K562 (cell line): Measurements from ENCODE around the gene DNAL4. TPM values are rescaled to one million over a fixed set of nuclear protein-coding genes. Genes with fewer than 3 reads are reported as not detected.

ENCODE experiments used
- CXXC5 ChIP-seq: fragments of 250-450 bp; sonication (Bioruptor Pico); IDR thresholded peaks from 2 replicates; pipeline ENCODE4 v1.8.0; 2022; ENCODE audit warnings: inconsistent platforms, mild to moderate bottlenecking, moderate library complexity
- ELF1 ChIP-seq: fragments of 200-800 bp; sonication (Bioruptor generic); IDR thresholded peaks from 2 replicates; pipeline ENCODE4 v1.6.1; 2016; ENCODE audit warnings: missing genetic modification characterization, missing compliant biosample characterization
- FOXA1 ChIP-seq: fragments of 450-650 bp; IDR thresholded peaks from 2 replicates; pipeline ENCODE4 v1.6.1; 2016; ENCODE audit warnings: mild to moderate bottlenecking, borderline replicate concordance
- HBP1 ChIP-seq: fragments of 450-650 bp; formaldehyde crosslinking; IDR thresholded peaks from 2 replicates; pipeline ENCODE4 v1.4.0; 2022; ENCODE audit warnings: missing genetic modification characterization
- HDAC8 ChIP-seq: fragments of 450-650 bp; IDR thresholded peaks from 2 replicates; pipeline ENCODE4 v1.6.1; 2016; ENCODE audit warnings: mild to moderate bottlenecking, missing genetic modification characterization, moderate library complexity, missing compliant biosample characterization
- HSF4 ChIP-seq: fragments of 250-450 bp; sonication (Bioruptor Pico); IDR thresholded peaks from 2 replicates; pipeline ENCODE4 v2.1.2; 2022; ENCODE audit warnings: mild to moderate bottlenecking, moderate library complexity, borderline replicate concordance
- MAFG ChIP-seq: fragments of 450-650 bp; conservative IDR thresholded peaks from 2 replicates; pipeline ENCODE4 v1.6.1; 2016; ENCODE audit warnings: missing genetic modification characterization, missing compliant biosample characterization
- NEUROD1 ChIP-seq: fragments of 150-350 bp; IDR thresholded peaks from 2 replicates; pipeline ENCODE4 v1.6.1; 2014; ENCODE audit warnings: borderline replicate concordance, low read length, low read depth; ENCODE audit not compliant: partially characterized antibody
- NR2F6 ChIP-seq: fragments of 450-650 bp; formaldehyde crosslinking; IDR thresholded peaks from 2 replicates; pipeline ENCODE4 v1.4.0; 2020; ENCODE audit warnings: mild to moderate bottlenecking
- POLR2B ChIP-seq: fragments of 450-650 bp; IDR thresholded peaks from 2 replicates; pipeline ENCODE4 v1.6.1; 2018; ENCODE audit warnings: low read depth; ENCODE audit not compliant: partially characterized antibody
- RCOR1 ChIP-seq, 2 experiments: IDR thresholded peaks; 2 replicates each; pipeline ENCODE4 v1.6.1; 2012; ENCODE audit warnings: low read depth in 2 of 2, low read length in 2 of 2, borderline replicate concordance in 1 of 2, improper control_type of control experiment in 1 of 2
- SIN3B ChIP-seq: fragments of 450-650 bp; IDR thresholded peaks from 2 replicates; pipeline ENCODE4 v1.6.1; 2017; ENCODE audit warnings: low read depth, mild to moderate bottlenecking, moderate library complexity
- SOX6 ChIP-seq: fragments of 450-650 bp; IDR thresholded peaks from 2 replicates; pipeline ENCODE4 v1.6.1; 2014; ENCODE audit warnings: mild to moderate bottlenecking
- SP1 ChIP-seq: sonication (generic); formaldehyde crosslinking; IDR thresholded peaks from 2 replicates; pipeline ENCODE4 v1.8.1; 2022; ENCODE audit warnings: mild to moderate bottlenecking, missing genetic modification reagents
- TFAP4 ChIP-seq: sonication (generic); formaldehyde crosslinking; IDR thresholded peaks from 2 replicates; pipeline ENCODE4 v1.8.0; 2022; ENCODE audit warnings: missing genetic modification reagents, mild to moderate bottlenecking, moderate library complexity, borderline replicate concordance
- VEZF1 ChIP-seq: fragments of 200-800 bp; sonication (Bioruptor generic); IDR thresholded peaks from 2 replicates; pipeline ENCODE4 v1.6.1; 2017; ENCODE audit warnings: missing genetic modification characterization, missing compliant biosample characterization
- ZBTB7A ChIP-seq: IDR thresholded peaks from 2 replicates; pipeline ENCODE4 v1.6.1; 2011; ENCODE audit warnings: low read depth, mild to moderate bottlenecking, low read length, moderate library complexity, borderline replicate concordance; ENCODE audit not compliant: control insufficient read depth
- polyA plus RNA-seq, 8 experiments: library from polyadenylated mRNA; depleted of rRNA in 4 of 8; stranded (reverse) in 5 of 8; unstranded in 3 of 8; fragments of >200 nt; fragmentation: Nextera tagmentation in 2 of 8; fragmentation: Illumina TruSeq in 1 of 8; extraction: Ambion mirVana in 2 of 8; extraction: Trizol in 1 of 8; gene quantifications; 2 replicates each; pipeline versions ENCODE4 v1.2.1 to v1.2.3, GENCODE V29; 2011 to 2014; ENCODE audit warnings: inconsistent platforms in 1 of 8, missing spikeins in 1 of 8
- total RNA-seq, 7 experiments: library from RNA; depleted of rRNA in 6 of 7; stranded (reverse); fragments of >200 nt in 6 of 7; fragmentation: Illumina TruSeq in 2 of 7; extraction: Trizol in 2 of 7; gene quantifications; 2 replicates each; pipeline versions ENCODE4 v1.2.1 to v1.2.3, GENCODE V29; 2011 to 2021; ENCODE audit warnings: low replicate concordance in 1 of 7
- TF ChIP-seq, protein P1 (sequence below): sonication (generic); formaldehyde crosslinking; IDR thresholded peaks from 2 replicates; pipeline ENCODE4 v1.8.0; 2023; ENCODE audit warnings: missing genetic modification reagents, mild to moderate bottlenecking, borderline replicate concordance

Gene DNAL4
- total and polyA plus RNA-seq, 9 of the 15 experiments (the other 6 are each of a cell fraction or from before 2014, with no cell fraction given): 0.20 to 9.4 (median 5.2) TPM

DNA sequence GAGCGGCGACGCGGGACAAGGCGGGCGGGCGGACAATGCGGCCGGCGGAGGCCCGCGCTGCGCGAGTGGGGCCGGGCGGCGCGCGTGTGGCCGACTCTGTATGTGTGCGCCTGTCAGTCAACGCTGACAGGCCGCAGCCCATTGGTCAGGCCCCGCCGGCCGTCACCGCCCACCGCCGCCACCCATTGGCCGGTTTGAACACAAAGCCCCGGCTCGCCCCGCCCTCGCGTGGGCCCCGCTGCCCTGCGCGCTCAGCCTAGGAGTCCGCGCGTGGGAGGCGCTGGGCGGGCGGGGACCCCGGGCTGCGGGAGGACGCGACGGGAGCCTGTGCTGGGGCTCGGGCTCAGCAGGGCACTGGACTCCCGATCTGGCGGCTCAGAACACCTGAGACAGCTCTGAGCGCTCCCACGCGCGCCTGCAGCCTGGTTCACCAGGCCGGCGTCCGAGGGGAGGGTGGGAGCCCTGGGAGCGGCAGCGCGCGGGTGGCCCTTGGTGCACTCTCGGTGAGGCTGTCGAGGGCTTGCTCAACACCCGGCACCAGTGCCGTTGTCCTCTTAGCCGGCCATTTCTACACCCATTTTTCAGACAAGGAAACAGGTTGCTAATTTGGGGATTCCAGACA, 37.9 kb downstream of the DNAL4 start, which contains the start of gene SUN2 (continued):
- peak; percentile 63 for TF ChIP-seq NEUROD1
- peak; percentile 28 for TF ChIP-seq POLR2B
- no peak for TF ChIP-seq RCOR1 (IDR thresholded peaks at IDR 0.05; ENCODE audit: borderline replicate concordance in 1 of 2, low read depth in 2 of 2, low read length in 2 of 2)
- no peak for TF ChIP-seq HSF4 (CRISPR knock-in tag)
- peak; percentile 56 for TF ChIP-seq VEZF1 (CRISPR knock-in tag)
- TF ChIP-seq TFAP4: peak; percentile 39; the same call in 1 of the 2 replicates
- no peak for TF ChIP-seq NR2F6 (CRISPR knock-in tag)
- 0 out of 2 replicates have a peak, but pooled peaks have one; percentile 0 for TF ChIP-seq SIN3B
- peak; percentile 62 for TF ChIP-seq SP1 (CRISPR knock-in tag)
- TF ChIP-seq, protein P1, sequence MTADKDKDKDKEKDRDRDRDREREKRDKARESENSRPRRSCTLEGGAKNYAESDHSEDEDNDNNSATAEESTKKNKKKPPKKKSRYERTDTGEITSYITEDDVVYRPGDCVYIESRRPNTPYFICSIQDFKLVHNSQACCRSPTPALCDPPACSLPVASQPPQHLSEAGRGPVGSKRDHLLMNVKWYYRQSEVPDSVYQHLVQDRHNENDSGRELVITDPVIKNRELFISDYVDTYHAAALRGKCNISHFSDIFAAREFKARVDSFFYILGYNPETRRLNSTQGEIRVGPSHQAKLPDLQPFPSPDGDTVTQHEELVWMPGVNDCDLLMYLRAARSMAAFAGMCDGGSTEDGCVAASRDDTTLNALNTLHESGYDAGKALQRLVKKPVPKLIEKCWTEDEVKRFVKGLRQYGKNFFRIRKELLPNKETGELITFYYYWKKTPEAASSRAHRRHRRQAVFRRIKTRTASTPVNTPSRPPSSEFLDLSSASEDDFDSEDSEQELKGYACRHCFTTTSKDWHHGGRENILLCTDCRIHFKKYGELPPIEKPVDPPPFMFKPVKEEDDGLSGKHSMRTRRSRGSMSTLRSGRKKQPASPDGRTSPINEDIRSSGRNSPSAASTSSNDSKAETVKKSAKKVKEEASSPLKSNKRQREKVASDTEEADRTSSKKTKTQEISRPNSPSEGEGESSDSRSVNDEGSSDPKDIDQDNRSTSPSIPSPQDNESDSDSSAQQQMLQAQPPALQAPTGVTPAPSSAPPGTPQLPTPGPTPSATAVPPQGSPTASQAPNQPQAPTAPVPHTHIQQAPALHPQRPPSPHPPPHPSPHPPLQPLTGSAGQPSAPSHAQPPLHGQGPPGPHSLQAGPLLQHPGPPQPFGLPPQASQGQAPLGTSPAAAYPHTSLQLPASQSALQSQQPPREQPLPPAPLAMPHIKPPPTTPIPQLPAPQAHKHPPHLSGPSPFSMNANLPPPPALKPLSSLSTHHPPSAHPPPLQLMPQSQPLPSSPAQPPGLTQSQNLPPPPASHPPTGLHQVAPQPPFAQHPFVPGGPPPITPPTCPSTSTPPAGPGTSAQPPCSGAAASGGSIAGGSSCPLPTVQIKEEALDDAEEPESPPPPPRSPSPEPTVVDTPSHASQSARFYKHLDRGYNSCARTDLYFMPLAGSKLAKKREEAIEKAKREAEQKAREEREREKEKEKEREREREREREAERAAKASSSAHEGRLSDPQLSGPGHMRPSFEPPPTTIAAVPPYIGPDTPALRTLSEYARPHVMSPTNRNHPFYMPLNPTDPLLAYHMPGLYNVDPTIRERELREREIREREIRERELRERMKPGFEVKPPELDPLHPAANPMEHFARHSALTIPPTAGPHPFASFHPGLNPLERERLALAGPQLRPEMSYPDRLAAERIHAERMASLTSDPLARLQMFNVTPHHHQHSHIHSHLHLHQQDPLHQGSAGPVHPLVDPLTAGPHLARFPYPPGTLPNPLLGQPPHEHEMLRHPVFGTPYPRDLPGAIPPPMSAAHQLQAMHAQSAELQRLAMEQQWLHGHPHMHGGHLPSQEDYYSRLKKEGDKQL (CRISPR knock-in tag): no peak
- no peak for TF ChIP-seq ELF1
- TF ChIP-seq CXXC5 (CRISPR knock-in tag): peak; percentile 64
- TF ChIP-seq SOX6: no peak
- no peak for TF ChIP-seq HDAC8 (tag)
- no peak for TF ChIP-seq MAFG (tag)
- TF ChIP-seq FOXA1: no peak
- no peak for TF ChIP-seq HBP1 (CRISPR knock-in tag)
- TF ChIP-seq ZBTB7A: no peak
